Stimulated activated CD4-positive, alpha-beta T cell treated with anti-CD3 and anti-CD28 coated beads, Interleukin-1b, Interleukin-23, amount 100 ng/mL, for 24 hours (primary cell): ENCODE results near the gene PHLDB2.
A peak's percentile ranks its signal among the peaks of the same experiment; 100 is the strongest.

Experiments
- DNase-seq, 4 experiments: peaks; one replicate each; pipeline ENCODE4 v3.0.0-alpha.2; 2020; ENCODE audit warnings: low read depth in 4 of 4, low spot score in 1 of 4

PHLDB2 gene

GRCh38 chr3:111850537-111850936 lies 8.5 kb upstream of the PHLDB2 start:
- no peak for DNase-seq

GRCh38 chr3:111851511-111851954 lies 7.5 kb upstream of the PHLDB2 start:
- DNase-seq: no peak

GRCh38 chr3:111852540-111852939 lies 6.5 kb upstream of the PHLDB2 start:
- DNase-seq: no peak

- no peak for DNase-seq
These were observed 6.0 kb upstream of the PHLDB2 start for GRCh38 chr3:111853068-111853467.

DNA sequence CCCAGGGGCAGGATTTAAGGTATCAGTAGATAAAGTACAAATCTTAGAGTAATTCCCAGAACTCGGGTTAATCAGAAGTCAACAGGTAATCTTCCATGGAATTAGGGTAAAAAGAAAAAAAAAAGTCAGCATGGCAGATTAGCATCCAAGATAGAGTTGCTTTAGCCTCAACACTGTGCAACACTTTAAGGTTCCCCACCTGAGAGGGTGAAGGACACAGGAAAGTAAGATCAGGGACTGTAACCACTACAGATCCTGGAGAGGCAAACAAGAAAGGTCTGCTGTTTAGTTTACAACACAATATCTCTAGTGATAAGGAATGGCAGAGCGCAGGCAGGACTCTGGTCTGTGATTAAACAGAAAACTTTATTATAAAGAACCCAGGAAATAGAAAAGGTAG lies 4.1 kb upstream of the PHLDB2 start:
- DNase-seq: no peak

DNA sequence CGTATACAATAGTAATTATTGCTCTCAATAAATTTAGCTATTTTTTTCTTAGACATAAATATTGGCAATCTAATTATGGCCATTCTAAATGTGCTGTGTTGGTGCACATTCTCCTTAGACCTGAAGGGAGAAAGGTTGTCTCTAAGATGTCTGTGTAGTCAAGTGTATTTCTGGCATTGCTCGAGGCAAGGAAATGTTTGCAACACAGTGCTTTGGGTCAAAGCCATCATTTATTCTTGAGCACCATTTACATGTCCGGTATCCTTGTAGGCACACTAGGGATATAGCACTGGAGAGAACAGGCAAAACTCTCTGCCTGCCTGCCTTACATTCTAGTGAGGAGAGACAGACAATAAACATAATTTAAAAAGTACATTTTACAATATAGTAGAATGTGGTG lies 2.6 kb upstream of the PHLDB2 start:
- DNase-seq: no peak

DNA sequence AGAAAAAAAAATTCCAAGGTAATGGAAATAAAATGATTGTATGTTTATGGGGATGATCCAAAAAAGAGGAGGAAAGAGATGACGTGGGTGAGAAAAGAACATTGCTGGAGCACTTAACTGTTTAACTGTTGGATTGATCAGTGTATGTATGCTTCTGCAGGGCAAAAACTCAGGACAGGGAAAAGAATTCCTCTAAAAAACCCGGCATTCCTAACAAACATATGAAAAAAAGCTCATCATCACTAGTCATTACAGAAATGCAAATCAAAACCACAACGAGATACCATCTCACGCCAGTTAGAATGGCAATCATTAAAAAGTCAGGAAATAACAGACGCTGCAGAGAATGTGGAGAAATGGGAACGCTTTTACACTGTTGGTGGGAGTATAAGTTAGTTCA lies 1.6 kb upstream of the PHLDB2 start:
- DNase-seq: no peak

DNA sequence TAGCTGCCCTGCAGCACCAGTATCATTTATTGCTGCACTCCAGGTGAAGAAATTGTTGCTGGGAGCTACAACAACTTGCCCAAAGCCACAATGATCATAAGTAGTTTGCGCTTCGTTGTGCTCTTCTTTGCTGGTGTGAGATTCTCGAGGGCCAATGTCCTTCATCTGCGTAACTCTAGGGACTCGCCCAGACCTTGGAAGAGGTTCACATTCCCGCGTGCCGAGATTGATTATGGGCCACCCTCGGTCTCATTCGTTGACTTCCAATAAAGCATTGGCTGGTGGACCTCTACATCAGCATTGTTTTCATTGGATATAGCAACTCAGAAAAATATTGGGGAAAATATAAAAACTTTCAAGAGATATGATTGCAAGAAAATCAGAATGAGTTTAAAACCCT lies 423 bp upstream of the PHLDB2 start:
- DNase-seq: no peak

DNA sequence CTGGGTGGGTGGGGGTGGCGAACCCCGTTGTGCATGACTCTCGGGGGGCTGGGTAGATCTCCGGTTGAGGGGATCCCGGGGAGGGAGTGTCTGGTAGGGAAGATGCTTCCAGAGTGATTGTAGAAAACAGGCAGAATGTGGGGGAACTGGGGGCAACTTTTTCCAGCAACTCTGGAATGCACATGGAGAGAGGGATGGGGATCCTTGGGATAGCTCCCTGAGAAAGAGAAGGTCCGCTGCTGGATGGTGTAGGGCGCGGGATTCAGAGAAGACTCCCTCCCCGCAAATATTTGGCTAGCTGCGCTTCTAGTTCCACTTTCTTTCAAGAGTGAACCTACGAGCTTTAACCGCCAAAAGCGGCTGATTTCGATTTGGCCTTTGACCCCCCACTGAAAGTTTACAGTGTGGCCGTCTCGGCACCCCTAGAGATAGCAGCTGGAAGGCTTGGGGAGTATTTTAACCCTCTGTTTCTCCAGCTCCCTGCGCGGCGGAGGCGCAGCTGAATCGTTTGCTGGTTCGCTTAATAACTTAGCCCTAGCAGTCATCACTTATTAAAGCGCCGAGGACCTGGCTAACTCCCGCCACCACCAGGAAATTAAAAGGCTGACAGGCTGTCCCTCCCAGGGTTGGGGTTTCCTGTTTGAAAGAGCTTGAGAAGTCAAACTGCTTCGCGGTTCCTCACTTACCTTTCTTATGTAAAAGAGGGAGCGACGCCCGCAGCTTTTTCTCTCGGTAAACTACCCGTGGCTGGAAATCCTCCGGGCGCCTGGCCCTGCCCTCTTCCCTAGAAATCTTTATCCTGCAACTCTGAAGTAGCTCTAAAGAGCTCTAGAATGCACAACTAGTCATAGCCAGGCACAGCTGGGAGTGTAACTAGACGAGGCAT lies 1.2 kb downstream of the PHLDB2 start:
- DNase-seq: peak in 3 of 4 experiments; percentile 1 to 36 (median 17)

DNA sequence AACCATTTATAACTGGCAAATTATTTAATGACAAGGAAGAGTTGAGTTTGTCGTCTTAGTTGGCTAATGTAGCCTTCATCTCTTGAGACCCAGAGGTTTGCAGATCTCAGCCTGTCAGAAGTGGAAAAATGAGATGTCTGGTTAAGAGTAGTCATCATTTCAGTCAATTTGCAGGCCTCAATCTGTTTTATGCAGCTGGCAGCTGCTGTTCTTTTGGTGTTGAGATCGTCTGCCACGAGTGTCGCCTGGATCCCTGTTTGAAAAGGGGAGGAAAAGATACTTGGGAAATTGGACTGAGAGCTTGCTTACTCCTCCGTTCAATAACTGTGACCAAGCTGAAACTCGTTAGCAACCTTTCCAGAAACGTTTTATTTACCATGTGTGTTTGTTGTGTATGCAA lies 2.3 kb downstream of the PHLDB2 start:
- no peak for DNase-seq

DNA sequence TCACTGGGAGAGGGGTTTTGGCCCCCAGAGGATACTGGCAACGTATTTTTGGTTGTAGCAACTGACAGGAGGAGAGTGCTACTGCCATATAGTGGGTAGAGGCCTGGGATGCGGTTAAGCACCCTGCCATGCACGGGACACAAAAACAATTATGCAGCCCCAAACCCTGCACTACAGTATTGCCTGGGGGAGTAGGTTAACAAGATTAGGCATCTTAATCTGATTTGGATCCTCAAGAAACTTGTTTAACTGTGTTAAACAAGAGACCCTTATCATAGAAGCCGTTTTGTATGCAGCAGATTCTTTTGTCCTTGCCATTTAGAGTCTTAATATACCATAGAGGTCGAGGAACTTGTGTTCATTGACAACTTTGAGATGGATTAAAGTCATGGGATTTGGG lies 3.4 kb downstream of the PHLDB2 start:
- DNase-seq: no peak

DNA sequence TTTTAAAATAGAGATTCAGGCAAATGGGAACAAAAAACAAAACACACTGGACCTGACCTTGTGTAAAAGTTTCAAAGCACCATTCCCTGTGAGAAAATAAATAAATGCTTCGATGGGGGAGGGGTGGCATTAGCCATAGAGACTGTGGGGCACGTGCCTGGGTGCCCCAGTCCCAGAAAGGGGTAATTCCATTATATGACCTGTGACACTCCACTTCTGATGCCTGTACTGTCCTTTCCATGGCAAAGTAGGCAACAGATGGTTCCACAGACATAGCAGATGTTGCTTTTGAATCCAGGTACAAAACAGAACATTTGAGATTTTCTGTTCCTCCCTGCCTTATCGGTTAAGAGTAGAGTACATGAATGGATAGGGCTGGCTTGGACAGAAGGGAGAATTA lies 3.9 kb downstream of the PHLDB2 start:
- DNase-seq: no peak

DNA sequence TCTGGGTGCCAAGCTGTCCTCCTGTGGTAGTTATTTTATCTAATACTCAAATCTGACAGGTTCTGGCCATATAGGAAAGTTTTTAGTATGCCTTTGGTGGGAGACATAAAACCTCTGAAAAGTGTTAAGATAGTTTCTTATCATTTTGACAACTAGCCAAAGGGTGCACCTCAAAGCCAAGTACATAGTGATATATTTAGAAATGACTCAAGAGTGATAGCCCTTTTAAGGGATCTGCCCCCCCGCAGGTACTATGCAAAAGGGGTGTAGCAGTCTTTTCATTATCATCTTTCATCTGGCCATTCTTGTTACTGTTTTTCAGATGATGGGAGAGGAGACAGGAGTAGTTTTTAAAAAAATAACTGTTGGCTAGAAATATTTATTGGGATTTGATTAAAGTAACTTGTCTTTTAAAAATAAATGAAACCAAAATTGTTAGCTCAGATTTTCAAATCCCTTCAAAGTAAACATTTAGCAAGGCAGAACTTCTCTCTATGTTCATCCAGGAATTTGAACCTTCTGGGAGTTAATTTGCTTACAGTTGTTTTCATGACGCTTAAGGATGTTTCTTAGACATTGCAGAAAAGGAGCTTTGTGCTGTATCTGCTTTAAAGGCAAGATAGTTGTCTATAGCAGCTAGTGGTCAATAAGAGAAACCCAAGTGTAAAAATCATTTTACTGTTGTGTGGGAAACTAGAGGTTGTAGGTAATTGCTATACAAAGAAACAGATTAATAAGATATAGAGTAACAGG lies 5.1 kb downstream of the PHLDB2 start:
- no peak for DNase-seq

GRCh38 chr3:111864821-111865656 lies 6.0 kb downstream of the PHLDB2 start:
- no peak for DNase-seq

- DNase-seq: no peak
These were observed 8.9 kb downstream of the PHLDB2 start for GRCh38 chr3:111867889-111868426.

- no peak for DNase-seq
These were observed 11.6 kb downstream of the PHLDB2 start for GRCh38 chr3:111870620-111871019.

GRCh38 chr3:111871809-111872623 lies 13.0 kb downstream of the PHLDB2 start:
- DNase-seq: no peak

DNA sequence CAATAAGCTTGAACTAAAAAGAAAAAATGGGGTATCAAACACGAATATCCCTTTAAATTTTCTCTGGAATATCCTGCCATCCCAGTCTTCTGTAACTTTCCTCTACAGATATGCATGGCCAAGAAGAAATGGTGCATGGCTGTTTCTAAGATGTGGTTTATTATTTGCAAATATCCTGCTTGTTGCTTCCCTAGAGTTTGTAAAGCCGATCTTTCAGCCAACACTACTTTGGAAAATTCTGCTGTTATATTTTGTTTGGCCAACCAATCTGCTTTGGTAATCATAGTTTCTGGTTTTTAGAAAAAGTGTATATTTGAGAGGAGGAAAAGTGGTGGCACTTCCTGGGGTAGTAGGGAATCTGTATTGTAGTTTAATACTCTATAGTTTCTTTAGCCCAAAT lies 13.9 kb downstream of the PHLDB2 start:
- DNase-seq: no peak

DNA sequence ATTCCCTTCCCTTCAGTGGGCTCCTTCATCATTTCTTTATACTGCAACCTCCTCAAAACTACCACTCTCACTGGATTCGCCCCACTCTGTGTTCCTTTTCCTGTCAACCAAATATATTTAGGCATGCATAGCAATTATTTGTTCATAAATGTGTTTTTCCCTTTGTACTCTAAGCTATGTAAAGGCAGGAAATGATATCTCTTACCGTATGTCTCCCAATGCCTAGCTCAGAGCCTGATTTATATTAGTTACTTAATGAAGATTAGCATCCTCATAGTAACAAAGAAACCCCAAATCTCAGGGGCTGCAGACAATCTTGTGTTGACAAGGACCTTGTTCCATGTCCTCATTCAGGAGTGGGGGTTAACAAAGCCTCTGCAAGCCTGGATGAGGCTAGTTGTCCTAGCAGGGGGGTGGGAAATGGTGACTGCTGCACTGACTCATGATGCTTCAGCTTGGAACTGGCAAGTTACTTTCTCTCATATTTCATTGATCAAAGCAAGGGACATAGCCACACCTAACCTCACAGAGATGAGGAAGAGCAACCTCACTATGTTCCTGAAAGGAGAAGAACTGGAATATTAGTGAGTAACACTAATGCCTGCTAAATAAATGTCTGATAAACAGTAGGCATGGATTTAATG lies 15.2 kb downstream of the PHLDB2 start:
- DNase-seq: no peak

GRCh38 chr3:111881480-111881879 lies 22.4 kb downstream of the PHLDB2 start:
- no peak for DNase-seq
